Endothelial cell of umbilical vein (primary cell): ENCODE results near the gene MACF1. TPM values are rescaled to one million over a fixed set of nuclear protein-coding genes. Genes with fewer than 3 reads are reported as not detected.

Experiments
- BruUV-seq: library from RNA; stranded (reverse); fragments of 400-500 nt; replicated peaks from 2 replicates; lab custom pipeline; 2021; lab: Mats Ljungman, UMichigan
- CTCF ChIA-PET: fragments of 300-600, 350-600 bp; sonication (Branson Sonifier 250); formaldehyde crosslinking; loops from one replicate; lab custom pipeline; 2021; ENCODE audit warnings: antibody characterized with exemption, inconsistent platforms; lab: Charles Lee
- POLR2A ChIA-PET: fragments of 300-600, 350-600 bp; sonication (Branson Sonifier 250); formaldehyde crosslinking; loops from one replicate; lab custom pipeline; 2021; ENCODE audit warnings: antibody characterized with exemption, inconsistent platforms; lab: Charles Lee
- DNase-seq: peaks from one replicate; pipeline ENCODE4 v3.0.0-alpha.2; 2011; ENCODE audit warnings: low read depth, low spot score
- FAIRE-seq: peaks from 2 replicates; lab custom pipeline; 2011; peaks lifted over from hg19 to GRCh38; lab: Jason Lieb, UNC
- H2AFZ ChIP-seq: 2 replicates; pipeline ENCODE4 v1.6.0; 2012; ENCODE audit warnings: low read depth, low read length, control low read depth, inconsistent platforms
- H3K27ac ChIP-seq: 2 replicates; pipeline ENCODE4 v1.5.1; 2011; ENCODE audit warnings: low read depth, mild to moderate bottlenecking, control low read depth, low read length, moderate library complexity; ENCODE audit not compliant: insufficient read depth
- H3K27me3 ChIP-seq, 2 experiments: 2 replicates each; pipeline versions ENCODE4 v1.6.0 to v1.6.1; 2011; ENCODE audit warnings: low read length in 2 of 2, mixed read lengths in 1 of 2; ENCODE audit not compliant: control insufficient read depth in 2 of 2, insufficient read depth in 2 of 2
- H3K36me3 ChIP-seq, 2 experiments: 2 replicates in 1 of 2; 3 replicates in 1 of 2; pipeline ENCODE4 v1.5.1; 2011; ENCODE audit warnings: low read length in 2 of 2, mild to moderate bottlenecking in 1 of 2, moderate library complexity in 1 of 2; ENCODE audit not compliant: control insufficient read depth in 2 of 2, insufficient read depth in 2 of 2; ENCODE audit errors: extremely low read depth in 1 of 2
- H3K4me1 ChIP-seq: 3 replicates; pipeline ENCODE4 v1.5.1; 2011; ENCODE audit warnings: mild to moderate bottlenecking, low read length; ENCODE audit not compliant: control insufficient read depth, insufficient read depth; ENCODE audit errors: extremely low read depth
- H3K4me2 ChIP-seq: 2 replicates; pipeline ENCODE4 v1.6.1; 2011; ENCODE audit warnings: low read length, control low read depth, mixed read lengths; ENCODE audit not compliant: insufficient read depth
- H3K4me3 ChIP-seq, 3 experiments: fragments of 200-600 bp in 1 of 3; sonication (generic), shearing (Covaris generic) in 1 of 3; replicated peaks in 1 of 3; 2 replicates each; pipeline ENCODE4 v1.5.1; 2011 to 2016; ENCODE audit warnings: control low read depth in 3 of 3, low read length in 3 of 3, mild to moderate bottlenecking in 2 of 3, inconsistent platforms in 1 of 3, low read depth in 1 of 3, moderate library complexity in 1 of 3; ENCODE audit not compliant: insufficient read depth in 1 of 3
- H3K79me2 ChIP-seq: 2 replicates; pipeline ENCODE4 v1.6.0; 2012; ENCODE audit warnings: low read length, inconsistent platforms; ENCODE audit not compliant: control insufficient read depth, insufficient read depth
- H3K9ac ChIP-seq: replicated peaks from 2 replicates; pipeline ENCODE3; 2011; ENCODE audit warnings: low read length, control low read depth; ENCODE audit not compliant: insufficient read depth; ENCODE audit errors: extremely low read depth
- H3K9me1 ChIP-seq: replicated peaks from 3 replicates; pipeline ENCODE4 v1.6.0; 2011; ENCODE audit warnings: mild to moderate bottlenecking, low read length; ENCODE audit not compliant: control insufficient read depth, insufficient read depth; ENCODE audit errors: extremely low read depth
- H3K9me3 ChIP-seq: replicated peaks from 2 replicates; pipeline ENCODE4 v1.5.1; 2012; ENCODE audit warnings: low read length, inconsistent platforms; ENCODE audit not compliant: control insufficient read depth, insufficient read depth
- H4K20me1 ChIP-seq: replicated peaks from 2 replicates; pipeline ENCODE3; 2011; ENCODE audit warnings: mild to moderate bottlenecking, low read length; ENCODE audit not compliant: control insufficient read depth, insufficient read depth; ENCODE audit errors: extremely low read depth
- EZH2 ChIP-seq: IDR thresholded peaks from 2 replicates; pipeline ENCODE4 v1.6.1; 2012; ENCODE audit warnings: borderline replicate concordance, low read depth, mild to moderate bottlenecking, moderate library complexity, low read length, inconsistent platforms; ENCODE audit not compliant: severe bottlenecking
- FOS ChIP-seq: IDR thresholded peaks from 2 replicates; pipeline ENCODE4 v1.6.1; 2011; ENCODE audit warnings: mild to moderate bottlenecking, low read length, moderate library complexity, borderline replicate concordance; ENCODE audit not compliant: insufficient read depth
- GATA2 ChIP-seq: IDR thresholded peaks from 2 replicates; pipeline ENCODE4 v1.7.0; 2011; ENCODE audit warnings: low read depth, mild to moderate bottlenecking, moderate library complexity, mixed read lengths, low read length; ENCODE audit not compliant: insufficient read length, insufficient read depth
- JUN ChIP-seq: IDR thresholded peaks from 2 replicates; pipeline ENCODE4 v1.6.1; 2011; ENCODE audit warnings: borderline replicate concordance, low read depth; ENCODE audit not compliant: insufficient read length, insufficient read depth
- MYC ChIP-seq: IDR thresholded peaks from one replicate; pipeline ENCODE4 v1.6.1; 2011; ENCODE audit warnings: mild to moderate bottlenecking, low read depth, low read length
- POLR2A ChIP-seq: IDR thresholded peaks from 2 replicates; pipeline ENCODE4 v1.6.1; 2012; ENCODE audit warnings: low read depth, mild to moderate bottlenecking, control low read depth, low read length
- dilution Hi-C: fragments of 300-500 bp; cut with MboI; formaldehyde crosslinking; loops from one replicate; pipeline ENCODE4 v1.15.0; 2019; ENCODE audit warnings: low sequenced_read_pairs; ENCODE audit not compliant: extremely low pct_ligation_motif_present
- intact Hi-C: fragments of 100-400 bp; cut with micrococcal nuclease; formaldehyde crosslinking; loops from one replicate; pipeline ENCODE4 v1.10.0; 2022
- polyA plus RNA-seq, 4 experiments: library from polyadenylated mRNA; depleted of rRNA in 3 of 4; stranded (reverse) in 3 of 4; unstranded in 1 of 4; fragments of >200 nt; gene quantifications; 2 replicates each; pipeline versions ENCODE4 v1.2.1 to v1.2.3, GENCODE V29; 2011 to 2012; ENCODE audit warnings: missing spikeins in 1 of 4
- total RNA-seq: library from RNA; stranded (reverse); gene quantifications from 2 replicates; pipeline ENCODE4 v1.2.3, GENCODE V29; 2021
- TF ChIP-seq, protein P1 (sequence below), 2 donors: IDR thresholded peaks; 1 replicate in 1 of 2; 2 replicates in 1 of 2; pipeline ENCODE4 v1.5.1; 2011; ENCODE audit warnings: low read length in 2 of 2, mild to moderate bottlenecking in 2 of 2, moderate library complexity in 2 of 2, control low read depth in 1 of 2, inconsistent platforms in 1 of 2, low read depth in 1 of 2; ENCODE audit not compliant: insufficient read depth in 1 of 2; ENCODE audit errors: extremely low read depth in 1 of 2

The MACF1 gene
- total and polyA plus RNA-seq, 2 donors (not counting 3 experiments of a cell fraction or from before 2014, with no cell fraction given): 122 to 587 TPM

DNA sequence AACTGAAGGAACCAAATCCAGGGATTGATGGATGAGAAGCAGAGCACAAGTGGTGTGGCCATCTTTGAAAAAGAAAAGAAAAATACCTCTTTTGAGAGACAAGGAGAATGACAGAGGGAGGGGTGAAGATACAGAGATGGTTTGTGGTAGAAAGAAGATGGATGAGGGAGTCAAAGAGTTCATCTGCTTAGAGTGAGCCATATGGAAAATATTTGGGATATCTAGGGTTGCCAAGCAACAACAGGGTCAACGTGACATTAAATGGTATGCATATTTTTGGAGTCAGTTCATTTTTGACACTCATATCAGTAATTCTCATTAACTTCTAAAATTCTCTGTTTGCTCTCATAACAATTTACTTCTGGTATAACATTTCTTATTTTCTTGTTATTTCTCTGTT lies 50.7 kb downstream of the MACF1 start:
- CTCF ChIA-PET: interaction anchor here (0.9 to 2.4 kb wide), 2 partner anchors 63 to 156 kb away, joined by 3 to 12 read pairs; no protein-coding TSS in a partner anchor
- FAIRE-seq: no peak
- Histone ChIP-seq H4K20me1 (peaks cover 8% of the 10 kb centered on the region), H3K4me3 (no peak overlapping the region), H3K9me1 (no peaks in the 10 kb centered on the region), H3K9ac (no peak overlapping the region), H3K4me2 (no peak overlapping the region), H3K79me2 (peaks cover 81% of the 10 kb centered on the region), H3K4me1 (no peaks in the 10 kb centered on the region), H2AFZ (no peak overlapping the region), H3K27ac (peak overlapping the region; percentile 12), H3K27me3 (no peaks in the 10 kb centered on the region), H3K9me3 (no peaks in the 10 kb centered on the region), H3K36me3 (peaks cover 6 to 24% of the 10 kb centered on the region in 2 experiments)
- intact Hi-C loops: no loop called here
- no TSS peak for BruUV-seq
- TF ChIP-seq GATA2 (no peak), JUN (no peak), EZH2 (no peak), MYC (no peak), FOS (no peak), POLR2A (no peak)
- TF ChIP-seq, protein P1, sequence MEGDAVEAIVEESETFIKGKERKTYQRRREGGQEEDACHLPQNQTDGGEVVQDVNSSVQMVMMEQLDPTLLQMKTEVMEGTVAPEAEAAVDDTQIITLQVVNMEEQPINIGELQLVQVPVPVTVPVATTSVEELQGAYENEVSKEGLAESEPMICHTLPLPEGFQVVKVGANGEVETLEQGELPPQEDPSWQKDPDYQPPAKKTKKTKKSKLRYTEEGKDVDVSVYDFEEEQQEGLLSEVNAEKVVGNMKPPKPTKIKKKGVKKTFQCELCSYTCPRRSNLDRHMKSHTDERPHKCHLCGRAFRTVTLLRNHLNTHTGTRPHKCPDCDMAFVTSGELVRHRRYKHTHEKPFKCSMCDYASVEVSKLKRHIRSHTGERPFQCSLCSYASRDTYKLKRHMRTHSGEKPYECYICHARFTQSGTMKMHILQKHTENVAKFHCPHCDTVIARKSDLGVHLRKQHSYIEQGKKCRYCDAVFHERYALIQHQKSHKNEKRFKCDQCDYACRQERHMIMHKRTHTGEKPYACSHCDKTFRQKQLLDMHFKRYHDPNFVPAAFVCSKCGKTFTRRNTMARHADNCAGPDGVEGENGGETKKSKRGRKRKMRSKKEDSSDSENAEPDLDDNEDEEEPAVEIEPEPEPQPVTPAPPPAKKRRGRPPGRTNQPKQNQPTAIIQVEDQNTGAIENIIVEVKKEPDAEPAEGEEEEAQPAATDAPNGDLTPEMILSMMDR (IDR thresholded peaks at IDR 0.05; ENCODE audit: extremely low read depth in 1 of 2, insufficient read depth in 1 of 2, low read depth in 1 of 2, low read length in 2 of 2): no peak
- dilution Hi-C loops: no loop called here
- POLR2A ChIA-PET: no interaction called here
- DNase-seq: no peak
